Hypothalamus (tissue), 51 donors: ENCODE measurements around the gene IBA57.
"Not testable (repeated sequence)": the region's sequence is repeated elsewhere in the genome, so short reads cannot be mapped to it uniquely, and the experiment has no call there.

Source experiments
- DNase-seq, 51 donors: peaks; one replicate each; lab custom pipeline; 2025; lab: John Stamatoyannopoulos, UW

The IBA57 gene

DNA sequence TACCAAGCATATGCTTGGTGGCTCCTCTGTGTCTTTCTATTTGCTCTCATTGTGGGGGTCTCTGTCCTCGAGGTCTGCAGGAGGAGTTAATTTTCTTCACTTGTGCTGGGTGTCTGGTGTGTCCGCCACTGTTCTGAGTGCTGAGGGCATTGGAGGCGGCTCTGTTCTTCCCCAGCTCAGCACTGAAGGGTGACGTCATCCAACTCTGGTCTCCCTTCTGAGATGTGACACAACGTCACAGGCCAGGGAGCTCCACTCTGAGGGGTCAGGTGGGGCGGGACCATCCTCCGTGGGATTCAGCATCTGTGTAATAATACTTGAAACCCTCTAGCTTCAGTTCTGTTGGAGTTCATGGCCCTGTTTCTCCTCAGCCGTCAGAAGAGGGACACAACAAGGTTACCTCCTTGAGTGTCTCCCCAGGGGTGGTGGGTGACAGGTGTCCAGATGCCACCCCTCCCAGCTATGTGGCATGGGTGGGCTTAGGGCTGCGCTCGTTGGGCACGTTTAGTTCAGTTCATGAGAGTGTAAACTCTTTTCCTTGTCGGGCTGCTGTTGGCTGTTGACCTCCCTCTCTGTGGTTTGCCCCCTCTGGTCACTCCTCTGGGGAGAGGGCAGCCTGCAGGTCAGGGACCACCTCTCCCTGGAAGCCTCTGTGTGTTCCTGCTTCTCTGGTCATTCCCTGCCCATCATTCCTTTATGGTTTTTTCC lies 3.1 kb downstream of the IBA57 start:
- DNase-seq = no peak

DNA sequence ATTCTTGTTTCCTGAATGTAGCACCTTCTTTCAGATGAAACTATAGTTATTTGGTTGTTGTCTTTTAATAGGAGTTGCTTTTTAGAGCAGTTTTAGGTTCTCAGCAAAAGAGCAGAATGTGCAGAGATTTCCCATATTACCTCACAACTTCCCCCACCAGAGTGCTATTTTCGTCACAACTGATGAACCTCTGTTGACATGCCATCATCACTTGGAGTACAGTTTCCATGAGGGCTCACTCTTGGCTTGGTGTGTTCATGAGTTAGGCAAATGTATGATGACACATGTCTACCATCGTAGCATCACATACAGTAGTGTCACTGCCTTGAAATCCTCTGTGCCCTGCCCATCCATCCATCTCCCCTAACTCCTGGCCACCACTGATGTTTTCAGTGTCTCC lies 3.7 kb downstream of the IBA57 start:
- DNase-seq = no peak

DNA sequence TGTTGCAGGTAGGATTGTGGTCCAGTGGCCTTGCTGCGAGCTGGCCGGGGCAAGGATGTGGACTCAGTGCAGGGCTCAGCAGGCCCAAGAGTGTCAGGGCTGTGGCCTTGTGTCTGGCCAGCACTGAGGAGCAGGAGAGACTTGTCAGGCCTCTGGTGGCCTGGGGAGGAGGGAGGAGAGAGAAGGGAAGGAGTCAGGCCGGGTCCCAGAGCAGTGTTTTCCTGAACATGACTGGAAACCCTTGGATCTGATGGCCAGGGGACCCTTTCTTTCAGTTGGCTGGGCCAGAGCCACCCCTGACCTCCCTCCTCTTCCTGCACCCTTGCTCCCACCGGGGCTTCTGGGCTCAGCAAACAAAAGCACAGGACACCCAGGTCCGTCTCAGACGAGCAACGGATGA lies 5.1 kb downstream of the IBA57 start:
- no peak for DNase-seq

DNA sequence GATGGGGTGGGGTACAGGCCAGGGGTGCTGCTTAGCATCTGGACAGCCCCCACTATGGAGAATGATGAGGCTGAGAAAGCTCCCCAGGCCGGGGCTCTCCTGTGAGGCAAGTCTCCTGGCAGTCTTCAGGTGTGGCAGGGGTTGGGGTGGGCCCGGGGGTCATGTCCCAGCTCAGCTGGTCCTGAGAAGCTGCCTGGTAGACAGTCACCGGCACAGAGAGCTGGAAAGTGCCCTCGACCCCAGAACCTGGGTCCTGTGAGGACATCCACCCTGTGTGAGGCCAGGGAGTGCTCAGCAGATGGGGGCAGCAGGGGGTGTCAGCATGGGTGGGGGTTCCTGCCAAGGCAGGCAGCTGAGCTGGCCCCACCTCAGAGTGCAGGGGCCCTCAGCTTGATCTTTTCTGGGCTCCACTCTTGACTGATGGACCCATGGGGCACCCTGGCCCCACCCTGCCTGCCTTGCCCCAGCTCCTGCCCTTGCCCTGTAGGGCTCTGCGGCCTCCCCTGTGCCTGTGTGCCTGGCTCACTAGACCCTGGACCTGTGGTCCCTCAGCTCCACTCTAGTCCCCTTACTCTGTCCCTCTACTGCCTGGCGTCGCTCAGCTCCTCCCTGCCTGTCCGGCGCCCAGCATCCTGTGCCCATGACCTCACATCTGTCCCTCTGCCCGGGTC lies 5.8 kb downstream of the IBA57 start:
- no peak for DNase-seq

DNA sequence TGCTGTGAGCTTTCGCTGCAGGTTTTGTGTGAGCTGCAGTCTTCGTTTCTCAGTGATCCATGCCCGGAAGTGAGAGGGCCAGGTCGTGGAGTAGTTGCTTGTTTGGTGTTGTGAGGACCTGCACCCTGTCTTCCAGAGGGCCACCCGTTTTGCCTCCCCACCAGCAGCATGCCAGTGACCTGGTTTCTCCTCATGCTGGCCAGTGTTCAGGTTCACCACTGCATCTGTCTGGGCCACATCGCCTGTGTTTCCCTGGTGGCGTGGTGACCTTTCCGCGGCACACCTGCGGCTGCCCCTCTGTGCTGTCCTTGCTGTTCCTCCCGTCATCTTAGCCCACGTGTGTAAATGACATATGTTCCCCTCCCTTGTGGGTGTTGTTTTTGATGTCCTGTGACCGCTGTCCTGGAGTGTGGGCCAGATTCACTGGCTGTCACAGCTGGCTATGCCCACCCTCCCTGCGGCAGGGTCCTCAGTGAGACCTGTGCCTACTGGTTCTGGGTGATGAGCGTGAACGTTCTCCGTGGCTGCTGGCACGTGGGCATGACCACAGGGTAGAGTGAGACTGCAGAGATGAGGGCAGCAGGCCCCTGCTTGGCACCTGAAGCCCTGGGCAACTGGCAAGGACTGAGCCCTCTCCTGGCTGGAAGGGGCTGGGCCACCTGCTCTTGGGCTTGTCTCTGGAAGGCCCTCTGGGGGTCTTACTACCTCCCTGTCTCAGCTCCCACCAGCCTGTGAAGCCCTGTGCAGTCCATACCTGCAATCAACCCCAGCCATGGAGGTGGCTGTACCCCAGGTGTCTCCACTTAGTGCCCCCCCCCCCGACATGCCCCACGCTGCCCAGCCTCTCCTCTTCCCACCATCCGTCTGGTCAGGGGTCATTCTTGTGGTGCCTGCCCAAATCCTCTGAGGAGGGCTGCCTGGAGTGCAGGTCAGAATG lies 7.3 kb downstream of the IBA57 start:
- no peak for DNase-seq

DNA sequence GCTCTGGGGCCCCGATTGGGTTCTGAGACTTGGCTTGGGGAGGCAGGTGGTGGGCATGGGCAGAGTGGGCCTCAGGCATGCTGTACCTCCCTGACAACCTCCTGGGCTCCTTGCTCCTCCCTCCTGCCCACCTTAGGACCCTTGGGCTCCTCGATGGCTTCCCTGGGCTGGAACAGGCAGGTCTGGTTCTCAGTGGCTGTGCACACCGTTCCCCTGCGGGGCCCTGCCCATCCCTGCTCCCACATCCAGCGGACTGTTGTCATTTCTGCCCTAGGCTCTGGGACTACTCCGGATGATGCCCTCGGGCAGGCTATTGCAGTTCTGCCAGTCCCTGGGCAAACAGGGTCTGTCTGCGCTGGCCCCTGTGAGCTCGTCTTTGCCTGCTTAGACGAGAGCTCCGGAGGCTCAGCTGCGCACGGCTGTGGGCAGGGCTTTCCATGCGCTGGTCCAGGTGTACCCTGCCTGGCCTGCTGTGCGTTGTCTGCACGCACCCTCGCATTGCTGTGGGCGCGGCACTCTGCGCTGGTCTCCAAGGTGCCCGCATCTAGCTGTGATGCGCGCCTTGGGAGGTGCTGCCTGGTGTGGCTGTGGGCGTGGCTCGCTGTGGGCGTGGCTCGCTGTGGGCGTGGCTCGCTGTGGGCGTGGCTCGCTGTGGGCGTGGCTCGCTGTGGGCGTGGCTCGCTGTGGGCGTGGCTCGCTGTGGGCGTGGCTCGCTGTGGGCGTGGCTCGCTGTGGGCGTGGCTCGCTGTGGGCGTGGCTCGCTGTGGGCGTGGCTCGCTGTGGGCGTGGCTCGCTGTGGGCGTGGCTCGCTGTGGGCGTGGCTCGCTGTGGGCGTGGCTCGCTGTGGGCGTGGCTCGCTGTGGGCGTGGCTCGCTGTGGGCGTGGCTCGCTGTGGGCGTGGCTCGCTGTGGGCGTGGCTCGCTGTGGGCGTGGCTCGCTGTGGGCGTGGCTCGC lies 8.2 kb downstream of the IBA57 start:
- DNase-seq = not testable (repeated sequence)

DNA sequence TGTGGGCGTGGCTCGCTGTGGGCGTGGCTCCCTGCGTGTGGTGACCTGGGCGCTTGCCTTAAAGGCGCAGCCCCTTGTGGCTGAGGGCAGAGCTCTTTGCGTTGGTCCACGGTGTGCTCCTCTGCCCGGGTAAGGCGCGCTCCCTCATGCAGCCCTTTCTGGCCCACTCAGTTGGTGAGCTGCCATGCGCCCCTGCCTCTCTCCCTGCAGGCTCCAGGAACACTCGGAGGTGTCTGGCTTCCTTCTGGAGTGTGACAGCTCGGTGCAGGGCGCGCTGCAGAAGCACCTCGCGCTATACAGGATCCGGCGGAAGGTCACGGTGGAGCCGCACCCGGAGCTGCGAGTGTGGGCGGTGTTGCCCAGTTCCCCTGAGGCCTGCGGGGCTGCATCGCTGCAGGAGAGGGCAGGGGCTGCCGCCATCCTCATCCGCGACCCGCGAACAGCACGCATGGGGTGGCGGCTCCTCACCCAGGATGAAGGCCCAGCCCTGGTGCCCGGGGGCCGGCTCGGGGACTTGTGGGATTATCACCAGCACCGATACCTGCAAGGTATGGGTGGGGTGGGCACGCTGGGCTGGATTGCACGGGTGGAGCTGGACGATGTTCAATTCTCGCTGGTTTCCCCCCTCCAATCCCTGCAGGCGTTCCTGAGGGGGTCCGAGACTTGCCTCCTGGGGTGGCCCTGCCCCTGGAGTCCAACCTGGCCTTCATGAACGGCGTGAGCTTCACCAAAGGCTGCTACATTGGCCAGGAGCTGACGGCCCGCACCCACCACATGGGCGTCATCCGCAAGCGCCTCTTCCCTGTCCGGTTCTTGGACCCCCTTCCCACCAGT lies 9.1 kb downstream of the IBA57 start:
- no peak for DNase-seq

DNA sequence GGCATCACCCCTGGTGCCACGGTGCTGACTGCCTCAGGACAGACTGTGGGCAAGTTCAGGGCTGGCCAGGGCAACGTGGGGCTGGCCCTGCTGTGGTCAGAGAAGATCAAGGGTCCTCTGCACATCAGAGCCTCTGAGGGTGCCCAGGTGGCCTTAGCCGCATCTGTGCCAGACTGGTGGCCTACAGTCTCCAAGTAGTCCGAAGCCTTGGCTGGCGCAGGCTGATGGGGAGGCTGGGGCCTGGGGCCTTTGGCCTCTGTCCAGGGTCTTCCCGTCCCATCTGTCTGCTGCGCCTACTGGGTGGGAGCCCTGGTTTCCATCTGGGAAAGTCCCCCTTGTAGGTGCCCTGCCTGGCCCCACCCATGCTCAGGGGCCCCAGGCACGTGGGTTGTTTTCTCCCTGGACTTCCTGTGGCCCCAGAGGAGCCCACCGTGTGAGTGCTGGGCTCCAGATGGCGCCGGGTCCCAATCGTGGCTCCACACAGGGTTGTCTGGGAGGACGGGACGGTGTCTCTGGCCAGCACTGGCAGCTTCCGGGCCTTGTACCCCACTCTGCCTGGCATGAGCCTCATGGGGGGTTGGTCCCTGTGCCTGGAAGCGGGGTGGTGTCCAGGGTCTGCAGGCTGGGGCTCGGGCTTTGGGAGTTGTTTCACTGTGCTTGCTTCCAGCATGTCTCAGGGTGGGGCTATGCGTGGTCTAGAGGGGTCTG lies 9.9 kb downstream of the IBA57 start:
- DNase-seq = no peak

DNA sequence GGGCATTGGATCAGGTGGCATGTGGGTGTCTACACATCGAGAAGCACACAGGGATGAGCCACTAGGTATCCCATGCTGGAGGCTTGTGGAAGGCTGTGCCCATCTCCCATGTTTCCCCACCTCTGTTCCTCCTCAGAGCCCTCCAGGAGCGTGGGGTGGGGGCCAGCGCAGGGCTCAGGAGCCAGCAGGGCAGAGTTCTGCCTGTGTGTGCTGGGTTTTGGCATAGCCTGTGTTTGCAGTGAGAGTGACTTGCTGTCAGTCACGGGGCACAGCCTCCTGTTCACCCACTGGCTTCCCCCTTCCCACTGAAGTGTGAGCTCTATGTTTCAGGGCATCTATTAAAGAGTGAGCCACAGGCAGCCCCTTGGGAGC lies 10.4 kb downstream of the IBA57 start:
- no peak for DNase-seq

DNA sequence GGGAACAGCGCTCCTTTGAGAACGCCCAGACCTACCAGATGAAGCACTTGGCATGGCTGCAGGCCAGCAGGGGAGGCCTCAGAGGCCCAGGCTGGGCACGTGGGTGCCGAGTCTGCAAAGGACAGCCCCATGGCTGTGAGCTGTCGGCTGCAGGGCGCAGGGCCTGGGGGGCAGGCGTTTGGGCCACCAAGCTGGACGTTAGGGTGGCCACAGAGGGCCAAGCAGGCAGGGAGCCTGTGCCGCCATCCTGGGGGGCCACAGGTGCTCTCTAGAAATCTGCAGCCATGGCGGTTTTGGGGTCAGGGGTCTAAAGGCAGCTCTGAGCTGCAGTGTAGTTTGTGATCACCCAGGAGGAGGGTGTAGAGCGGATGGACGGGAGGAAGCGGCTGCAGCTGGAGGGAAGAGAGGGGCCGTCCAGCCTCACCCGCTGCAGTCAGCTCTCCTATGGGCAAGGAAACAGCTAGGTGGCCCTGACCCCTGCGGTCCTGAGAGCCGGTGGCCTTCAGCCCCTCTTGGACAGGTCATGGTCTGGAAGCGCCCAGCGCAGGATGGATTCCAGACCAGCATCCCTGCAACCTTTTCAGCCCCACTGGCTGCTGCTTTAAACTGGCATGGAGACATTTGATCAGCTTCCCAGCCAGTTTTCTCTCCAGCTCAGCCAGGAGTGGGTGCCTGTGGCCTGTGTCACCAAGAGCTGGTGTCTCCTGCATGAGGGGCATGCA lies 11.0 kb downstream of the IBA57 start:
- DNase-seq = peak in 5 of 51 donors; percentile 14 to 49 (median 26)

DNA sequence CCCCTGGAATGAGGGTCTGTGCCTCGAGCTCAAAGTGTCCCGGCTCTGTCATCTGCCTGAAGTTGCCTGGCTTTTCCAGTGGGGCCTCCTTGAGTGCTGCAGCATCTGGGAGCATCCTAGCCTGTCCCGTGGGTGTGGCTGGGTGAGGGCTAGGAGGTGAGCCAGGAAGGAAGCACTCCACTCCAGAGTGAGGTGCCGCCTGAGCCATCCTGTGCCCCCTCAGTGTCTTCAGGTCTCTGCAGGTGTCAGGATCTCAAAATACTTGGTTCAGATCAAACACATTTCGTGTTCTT lies 11.5 kb downstream of the IBA57 start:
- no peak for DNase-seq

DNA sequence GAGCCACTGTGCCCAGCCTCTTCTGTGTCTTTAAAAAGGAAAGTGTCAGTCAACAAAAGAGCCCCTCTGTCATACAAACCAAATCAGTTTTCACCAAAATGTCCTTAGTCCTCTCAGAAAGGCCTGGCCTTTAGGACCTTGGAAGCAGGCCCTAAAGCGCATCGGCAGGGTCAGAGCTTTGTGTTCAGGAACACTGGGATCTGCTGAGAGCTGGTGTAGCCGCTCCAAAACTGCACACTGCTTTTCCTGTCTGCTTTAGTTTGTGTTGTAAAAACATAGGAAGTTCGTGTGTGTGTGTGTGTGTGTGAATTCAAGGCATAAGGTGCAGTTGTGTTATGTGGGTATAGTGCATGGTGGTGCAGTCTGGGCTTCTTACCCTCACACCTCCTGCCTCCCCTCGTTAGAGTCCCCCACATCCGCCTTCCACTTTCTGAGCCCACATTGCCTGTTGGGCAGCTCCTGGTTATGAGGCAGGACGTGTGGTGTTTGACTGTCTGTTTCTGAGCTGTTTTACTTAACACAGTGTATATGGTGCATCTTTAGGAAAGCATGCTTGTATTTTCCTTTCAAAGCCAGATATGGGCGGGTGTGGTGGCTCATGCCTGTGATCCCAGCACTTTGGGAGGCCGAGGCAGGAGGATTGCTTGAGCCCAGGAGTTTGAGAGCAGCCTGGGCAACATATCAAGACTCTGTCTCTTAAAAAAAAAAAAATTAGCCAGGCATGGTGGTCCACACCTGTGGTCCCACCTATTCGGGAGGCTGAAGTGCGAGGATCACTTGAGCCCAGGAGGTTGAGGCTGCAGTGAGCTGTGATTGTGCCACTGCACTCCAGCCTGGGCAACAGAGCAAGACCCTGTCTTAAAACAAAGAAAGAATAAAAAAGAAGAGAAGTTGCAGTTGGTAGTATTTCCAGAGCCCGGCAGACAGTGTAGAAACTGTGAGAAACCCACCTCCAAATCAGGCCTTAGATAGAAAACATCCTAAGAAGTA lies 12.4 kb downstream of the IBA57 start:
- no peak for DNase-seq

DNA sequence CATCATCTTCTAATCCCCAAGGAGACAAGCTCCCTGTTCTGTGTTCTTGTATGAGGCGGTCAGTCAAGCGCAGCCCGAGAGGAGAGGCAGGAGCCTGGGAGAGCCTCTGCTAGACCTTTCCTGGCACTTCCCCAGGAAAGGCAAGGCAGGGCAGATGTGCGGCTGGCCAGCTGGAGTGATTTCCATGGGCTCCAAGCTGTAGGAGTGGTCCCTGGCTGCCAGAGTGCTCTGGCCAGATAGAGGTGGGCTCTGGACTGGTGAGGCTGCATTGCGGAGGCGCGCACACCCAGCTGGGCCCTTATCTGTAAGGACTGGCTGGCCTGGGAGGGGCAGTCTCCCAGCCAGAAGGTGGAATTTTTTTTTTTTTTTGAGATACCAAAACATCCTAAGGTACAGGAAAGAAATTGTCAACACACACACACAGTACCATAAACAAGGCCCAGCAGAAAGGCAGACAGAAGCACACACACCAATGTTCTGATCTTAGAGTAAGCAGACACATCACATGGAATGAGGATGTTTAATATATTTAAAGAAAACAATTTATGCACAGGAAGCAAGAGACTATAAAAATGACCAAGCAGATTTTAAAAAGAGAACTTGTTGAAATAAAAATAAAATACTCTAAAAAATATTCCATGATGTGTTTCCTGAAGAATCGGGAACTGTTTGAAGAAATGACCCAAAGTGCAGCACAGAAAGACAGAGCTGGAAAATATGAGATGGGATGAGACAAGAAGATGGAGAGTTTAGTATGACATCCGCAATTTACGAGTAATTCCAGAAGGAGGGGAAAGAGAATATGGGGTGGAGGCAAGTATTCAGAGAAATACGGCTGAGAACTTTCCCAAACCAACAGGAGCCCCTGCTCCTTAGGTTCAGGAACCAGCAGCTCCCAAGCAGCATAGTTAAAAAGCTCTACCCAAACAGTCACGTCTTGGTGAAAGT lies 13.4 kb downstream of the IBA57 start:
- no peak for DNase-seq

DNA sequence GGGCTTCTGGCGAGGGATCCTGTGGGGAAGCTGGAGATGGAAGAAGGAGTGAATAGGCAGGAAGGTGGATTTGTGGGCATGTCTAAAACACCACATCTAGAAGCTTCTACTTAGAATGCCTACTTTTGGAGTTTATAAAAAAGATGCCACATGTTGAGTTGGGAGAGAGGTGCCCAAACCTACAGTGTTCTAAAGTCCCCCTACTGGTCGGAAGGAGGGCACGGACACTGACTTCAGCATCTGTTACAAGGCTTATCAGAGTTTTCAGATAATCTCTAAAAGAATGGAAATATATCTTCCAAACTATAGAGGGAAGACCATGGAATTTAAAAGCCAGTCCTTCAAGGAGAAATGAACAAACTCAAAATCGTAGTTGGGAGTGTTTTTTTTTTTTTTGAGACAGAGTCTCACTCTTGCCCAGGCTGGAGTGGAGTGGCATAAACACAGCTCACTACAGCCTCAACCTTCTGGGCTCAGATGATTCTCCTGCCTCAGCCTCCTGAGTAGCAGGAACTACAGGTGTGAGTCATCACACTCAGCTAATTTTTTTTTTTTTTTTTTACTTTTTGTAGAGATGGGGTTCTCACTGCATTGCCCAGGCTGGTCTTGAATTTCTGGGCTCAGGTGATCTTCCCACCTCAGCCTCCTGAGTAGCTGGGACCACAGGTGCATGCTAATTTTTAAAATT lies 14.8 kb downstream of the IBA57 start:
- DNase-seq = no peak

DNA sequence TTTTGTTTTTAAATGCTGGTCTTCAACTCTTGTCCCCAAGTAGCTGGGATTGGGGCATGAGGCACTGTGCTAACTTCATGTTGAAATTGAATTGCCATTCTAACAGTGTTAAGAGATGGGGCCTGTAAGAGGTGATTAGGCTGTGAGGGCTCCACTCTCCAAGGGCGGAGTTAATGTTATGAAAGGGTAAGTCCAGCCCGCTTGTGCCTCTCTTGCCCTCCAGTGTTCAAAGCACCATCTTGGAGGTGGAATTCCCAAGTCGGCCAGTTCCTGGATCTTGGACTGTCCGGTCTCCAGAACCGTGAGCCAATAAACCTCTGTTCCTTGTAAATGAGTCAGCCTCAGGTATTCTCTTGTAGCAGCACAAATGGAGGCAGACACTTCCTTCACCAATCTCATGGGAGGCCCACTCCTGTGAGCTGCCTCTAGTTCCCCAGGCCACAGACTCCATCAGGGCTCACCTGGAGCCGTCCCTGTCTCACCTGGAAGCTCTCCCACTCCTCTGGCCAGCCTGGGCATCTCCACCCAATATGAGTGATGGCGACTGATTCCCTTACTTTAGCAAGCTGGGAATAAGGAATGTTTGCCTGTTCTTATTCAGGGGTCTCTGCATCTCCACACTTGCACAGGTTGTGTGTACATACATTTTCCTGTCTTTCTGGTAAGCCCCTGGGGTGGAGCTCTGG lies 15.5 kb downstream of the IBA57 start:
- no peak for DNase-seq
